ENCODE data around the gene RADIL. TPM values are rescaled to one million over a fixed set of nuclear protein-coding genes. Genes with fewer than 3 reads are reported as not detected.

Gene RADIL
- total and polyA plus RNA-seq, 4 donors: 0.25 to 15.0 (median 7.5) TPM

DNA sequence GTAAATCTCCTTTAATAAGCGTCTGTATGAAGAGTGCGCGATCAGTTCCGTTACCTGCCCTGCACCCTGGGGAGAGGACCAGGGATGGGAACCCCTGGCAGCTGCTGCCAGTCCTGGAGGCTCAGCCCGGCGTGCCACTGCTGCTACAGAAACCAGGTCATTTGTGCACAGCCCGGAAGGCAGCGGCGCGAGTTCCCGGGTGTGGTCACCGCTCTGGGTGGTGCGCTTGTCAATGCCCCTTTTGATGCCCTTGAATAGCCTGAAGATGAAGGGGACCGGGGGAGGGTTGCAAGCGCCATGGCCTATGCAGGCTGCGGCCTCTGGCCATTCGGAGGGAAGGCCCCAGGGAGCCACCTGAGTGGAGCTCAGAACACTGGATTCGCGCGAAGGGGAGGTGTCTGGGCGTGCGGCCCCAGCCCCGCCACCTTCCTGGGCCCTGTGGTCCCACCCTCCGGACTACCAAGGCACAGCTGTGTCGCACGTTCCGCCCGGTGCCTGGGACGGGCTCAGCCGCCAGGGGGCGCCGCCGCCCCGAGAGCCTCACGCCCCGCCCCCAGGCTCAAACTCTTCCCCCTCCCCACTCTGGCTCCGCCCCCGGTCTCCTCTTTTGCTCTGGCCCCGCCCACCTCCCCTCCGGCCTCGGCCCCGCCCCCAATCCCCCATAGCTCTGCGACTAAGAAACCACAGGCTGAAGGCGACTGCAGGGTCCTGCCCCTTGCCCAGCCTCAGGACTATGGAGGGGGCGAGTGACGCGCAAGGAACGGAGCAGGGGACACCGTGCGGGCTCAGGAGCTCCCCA is 91.6 kb downstream of the RADIL start:
- H3K4me1 ChIP-seq (ENCODE audit: control insufficient read depth in 1 of 2, insufficient read depth in 2 of 2, low read length in 2 of 2): no peaks in the 10 kb centered on the region
- H3K27ac ChIP-seq (ENCODE audit: low read depth in 1 of 2, low read length in 2 of 2): no peak overlapping the region
- H3K36me3 ChIP-seq (ENCODE audit: control insufficient read depth in 1 of 2, insufficient read depth in 2 of 2, low read length in 1 of 2): peaks cover 0 to 12% of the 10 kb centered on the region in 2 donors
- no peaks in the 10 kb centered on the region for H3K27me3 ChIP-seq (ENCODE audit: control insufficient read depth in 1 of 2, insufficient read depth in 2 of 2, low read length in 1 of 2)
- ATAC-seq (ENCODE audit: low FRiP score): peak; percentile 88
- intact Hi-C loops (cut with DNase I): no loop called here
- H3K4me3 ChIP-seq (ENCODE audit: low read length in 2 of 2): no peak overlapping the region
- WGBS, 2 donors: 66 to 74% methylated on average over 41 to 50 of the region's 50 CpGs
- H3K9me3 ChIP-seq (ENCODE audit: control insufficient read depth, low read length): no peaks in the 10 kb centered on the region
- peak; percentile 78 to 91 for DNase-seq

DNA sequence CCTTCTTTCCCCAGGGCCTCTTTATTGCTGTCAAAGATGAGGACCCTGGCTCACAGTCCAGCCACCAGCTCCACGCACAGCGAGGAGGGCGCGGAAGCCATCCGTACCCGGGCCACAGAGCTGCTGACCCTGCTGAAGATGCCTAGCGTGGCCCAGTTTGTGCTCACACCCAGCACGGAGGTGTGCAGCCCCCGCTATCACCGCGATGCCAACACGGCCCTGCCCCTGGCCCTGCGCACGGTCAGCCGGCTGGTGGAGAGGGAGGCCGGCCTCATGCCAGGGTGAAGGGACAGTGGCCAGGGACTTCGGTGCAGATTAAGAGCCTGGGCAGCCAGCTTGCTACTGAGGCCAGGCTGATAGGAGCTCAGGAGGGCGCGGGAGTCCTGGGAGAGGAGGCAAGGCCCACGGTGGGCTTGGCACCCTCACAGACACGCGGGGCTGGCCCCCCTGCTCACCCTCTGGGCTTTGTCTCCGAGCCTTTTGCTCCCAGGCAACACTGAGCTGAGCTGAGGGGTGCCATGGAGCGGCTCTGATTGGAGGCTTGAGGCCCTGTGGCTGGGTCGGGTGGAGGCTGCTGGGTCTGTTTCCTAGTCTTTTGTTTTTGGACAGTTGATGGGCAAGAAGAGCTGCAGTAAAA is 92.3 kb downstream of the RADIL start:
- no peak overlapping the region for H3K4me3 ChIP-seq (ENCODE audit: low read length in 2 of 2)
- WGBS, 2 donors: 92 to 93% methylated on average over 25 of the region's 25 CpGs
- H3K4me1 ChIP-seq (ENCODE audit: control insufficient read depth in 1 of 2, insufficient read depth in 2 of 2, low read length in 2 of 2): no peaks in the 10 kb centered on the region
- H3K36me3 ChIP-seq (ENCODE audit: control insufficient read depth in 1 of 2, insufficient read depth in 2 of 2, low read length in 1 of 2): peaks cover 0 to 14% of the 10 kb centered on the region in 2 donors
- intact Hi-C loops (cut with DNase I): no loop called here
- ATAC-seq (ENCODE audit: low FRiP score): no peak
- no peak for DNase-seq
- H3K27ac ChIP-seq (ENCODE audit: low read depth in 1 of 2, low read length in 2 of 2): no peak overlapping the region
- no peaks in the 10 kb centered on the region for H3K27me3 ChIP-seq (ENCODE audit: control insufficient read depth in 1 of 2, insufficient read depth in 2 of 2, low read length in 1 of 2)
- H3K9me3 ChIP-seq (ENCODE audit: control insufficient read depth, low read length): no peaks in the 10 kb centered on the region

DNA sequence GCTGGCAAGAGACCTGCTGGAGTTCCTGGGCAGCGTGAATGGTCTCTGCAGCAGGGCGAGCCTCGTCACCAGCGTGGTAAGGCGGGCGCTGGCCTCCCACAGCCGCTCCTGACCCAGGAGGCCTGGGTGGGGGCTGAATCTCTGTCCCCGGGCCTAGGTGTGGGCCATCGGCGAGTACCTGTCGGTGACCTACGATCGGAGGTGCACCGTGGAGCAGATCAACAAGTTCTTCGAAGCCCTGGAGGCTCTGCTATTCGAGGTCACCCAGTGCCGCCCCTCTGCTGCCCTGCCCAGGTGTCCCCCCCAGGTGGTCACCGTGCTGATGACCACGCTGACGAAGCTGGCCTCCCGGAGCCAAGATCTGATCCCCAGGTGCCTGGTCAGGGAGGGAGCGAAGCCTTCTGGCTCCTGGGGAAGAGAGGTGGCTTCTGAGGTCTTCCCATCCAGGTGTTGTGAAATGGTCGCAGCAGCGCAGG is 93.0 kb downstream of the RADIL start:
- 93 to 95% methylated on average over 19 to 24 of the region's 24 CpGs for WGBS, 2 donors
- Histone ChIP-seq H3K36me3 (ENCODE audit: control insufficient read depth in 1 of 2, insufficient read depth in 2 of 2, low read length in 1 of 2) (peaks cover 0 to 14% of the 10 kb centered on the region in 2 donors), H3K27ac (ENCODE audit: low read depth in 1 of 2, low read length in 2 of 2) (no peak overlapping the region), H3K9me3 (ENCODE audit: control insufficient read depth, low read length) (no peaks in the 10 kb centered on the region), H3K4me3 (ENCODE audit: low read length in 2 of 2) (no peak overlapping the region), H3K27me3 (ENCODE audit: control insufficient read depth in 1 of 2, insufficient read depth in 2 of 2, low read length in 1 of 2) (no peaks in the 10 kb centered on the region), H3K4me1 (ENCODE audit: control insufficient read depth in 1 of 2, insufficient read depth in 2 of 2, low read length in 2 of 2) (no peaks in the 10 kb centered on the region)
- intact Hi-C loops (cut with DNase I): no loop called here
- DNase-seq (no peak), ATAC-seq (ENCODE audit: low FRiP score) (no peak)

DNA sequence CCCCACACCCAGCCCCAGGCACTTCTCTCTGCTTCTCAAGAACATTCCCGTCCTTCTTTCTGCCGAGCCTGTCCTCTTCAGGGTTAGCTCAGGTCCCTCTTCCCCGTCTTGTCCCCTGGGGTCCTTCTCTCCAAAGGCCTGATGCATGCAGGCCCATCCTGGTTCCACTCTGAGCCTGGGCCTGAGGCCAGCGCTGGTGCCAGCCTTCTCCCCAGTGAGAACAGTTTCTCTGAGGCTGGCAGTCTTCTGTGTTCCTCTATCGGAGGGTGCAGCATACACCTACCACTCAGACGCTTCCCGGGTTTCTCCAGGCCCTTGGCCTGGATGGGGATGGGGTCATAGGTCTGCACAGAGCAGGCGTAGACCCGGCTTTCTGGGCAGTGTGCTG is 93.4 kb downstream of the RADIL start:
- H3K4me3 ChIP-seq (ENCODE audit: low read length in 2 of 2): no peak overlapping the region
- no peak overlapping the region for H3K27ac ChIP-seq (ENCODE audit: low read depth in 1 of 2, low read length in 2 of 2)
- intact Hi-C loops (cut with DNase I): no loop called here
- H3K9me3 ChIP-seq (ENCODE audit: control insufficient read depth, low read length): no peaks in the 10 kb centered on the region
- no peak for ATAC-seq (ENCODE audit: low FRiP score)
- DNase-seq: no peak
- 73 to 85% methylated on average over 9 of the region's 9 CpGs for WGBS, 2 donors
- no peaks in the 10 kb centered on the region for H3K4me1 ChIP-seq (ENCODE audit: control insufficient read depth in 1 of 2, insufficient read depth in 2 of 2, low read length in 2 of 2)
- H3K27me3 ChIP-seq (ENCODE audit: control insufficient read depth in 1 of 2, insufficient read depth in 2 of 2, low read length in 1 of 2): no peaks in the 10 kb centered on the region
- peaks cover 0 to 14% of the 10 kb centered on the region in 2 donors for H3K36me3 ChIP-seq (ENCODE audit: control insufficient read depth in 1 of 2, insufficient read depth in 2 of 2, low read length in 1 of 2)

DNA sequence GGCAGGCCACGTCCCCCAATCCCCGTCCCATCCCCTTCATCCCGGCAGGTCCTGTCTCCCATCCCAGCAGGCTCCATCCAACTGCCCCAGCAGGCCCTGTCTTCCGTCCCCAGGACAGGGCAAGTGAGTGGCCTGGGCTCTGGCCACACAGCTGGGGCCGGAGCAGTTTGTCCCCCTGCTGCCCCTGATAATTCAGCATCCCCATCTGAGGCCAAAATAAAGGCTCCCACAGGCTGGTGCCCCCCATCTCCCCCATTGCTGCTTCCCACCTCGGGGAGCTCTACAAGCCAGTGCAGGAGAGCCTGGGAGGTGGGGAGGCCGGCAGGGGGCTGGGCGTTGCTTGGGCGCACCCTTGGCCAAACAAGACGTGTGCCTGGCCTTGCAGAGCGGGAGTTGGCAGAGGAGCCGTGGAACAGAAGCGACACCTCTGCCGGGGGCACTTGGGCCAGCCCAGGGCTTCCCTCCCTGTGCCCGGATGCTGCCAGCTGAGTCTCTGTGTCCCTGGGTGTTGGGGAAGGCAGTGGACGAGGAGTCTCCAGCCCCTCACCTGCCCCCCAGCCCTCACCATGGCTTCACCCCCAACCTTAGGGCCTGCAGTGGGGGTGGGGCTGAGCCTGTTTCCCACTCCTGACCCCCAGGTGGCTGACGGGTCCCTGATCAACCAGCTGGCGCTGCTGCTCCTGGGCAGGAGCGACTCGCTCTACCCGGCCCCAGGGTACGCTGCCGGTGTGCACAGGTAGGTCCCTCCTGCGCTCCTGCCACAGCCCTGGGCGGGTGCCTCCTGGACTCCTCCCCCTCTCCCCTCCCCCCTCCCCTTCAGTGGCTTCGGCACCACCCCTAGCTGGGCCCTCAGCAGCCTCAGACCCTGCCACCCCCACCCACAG is 94.1 kb downstream of the RADIL start:
- DNase-seq (no peak), ATAC-seq (ENCODE audit: low FRiP score) (no peak)
- peaks cover 0 to 14% of the 10 kb centered on the region in 2 donors for H3K36me3 ChIP-seq (ENCODE audit: control insufficient read depth in 1 of 2, insufficient read depth in 2 of 2, low read length in 1 of 2)
- WGBS, 2 donors: 86 to 88% methylated on average over 22 to 26 of the region's 26 CpGs
- H3K27ac ChIP-seq (ENCODE audit: low read depth in 1 of 2, low read length in 2 of 2): no peak overlapping the region
- intact Hi-C loops (cut with DNase I): no loop called here
- H3K27me3 ChIP-seq (ENCODE audit: control insufficient read depth in 1 of 2, insufficient read depth in 2 of 2, low read length in 1 of 2): no peaks in the 10 kb centered on the region
- no peaks in the 10 kb centered on the region for H3K4me1 ChIP-seq (ENCODE audit: control insufficient read depth in 1 of 2, insufficient read depth in 2 of 2, low read length in 2 of 2)
- H3K9me3 ChIP-seq (ENCODE audit: control insufficient read depth, low read length): no peaks in the 10 kb centered on the region
- H3K4me3 ChIP-seq (ENCODE audit: low read length in 2 of 2): no peak overlapping the region

DNA sequence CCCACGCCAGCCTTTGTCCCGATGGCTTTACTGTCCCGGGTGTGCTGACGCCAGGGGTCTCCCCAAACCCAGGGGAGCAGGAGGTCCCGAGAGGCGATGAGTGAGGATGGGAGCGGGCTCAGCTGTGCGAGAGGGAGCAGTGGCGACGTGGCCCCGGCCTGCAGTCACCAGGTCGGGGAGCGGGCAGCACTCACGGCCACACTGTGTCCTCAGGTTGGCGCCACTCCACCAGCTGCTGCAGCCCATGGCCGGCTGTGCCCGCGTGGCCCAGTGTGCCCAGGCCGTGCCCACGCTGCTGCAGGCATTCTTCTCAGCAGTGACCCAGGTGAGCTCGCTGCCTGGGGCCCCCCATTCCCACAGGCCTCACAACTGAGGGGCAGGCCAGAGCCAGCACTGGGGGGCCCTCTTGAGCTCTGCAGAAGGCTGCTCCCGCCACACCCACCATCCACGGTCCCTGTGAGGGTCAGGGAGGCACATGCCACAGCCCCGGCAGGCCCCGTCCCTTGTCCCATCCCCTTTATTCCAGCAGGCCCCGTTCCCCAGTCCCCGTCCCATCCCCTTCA is 94.8 kb downstream of the RADIL start:
- H3K9me3 ChIP-seq (ENCODE audit: control insufficient read depth, low read length): no peaks in the 10 kb centered on the region
- 89 to 91% methylated on average over 25 to 27 of the region's 27 CpGs for WGBS, 2 donors
- intact Hi-C loops (cut with DNase I): no loop called here
- no peak overlapping the region for H3K4me3 ChIP-seq (ENCODE audit: low read length in 2 of 2)
- H3K27ac ChIP-seq (ENCODE audit: low read depth in 1 of 2, low read length in 2 of 2): no peak overlapping the region
- H3K27me3 ChIP-seq (ENCODE audit: control insufficient read depth in 1 of 2, insufficient read depth in 2 of 2, low read length in 1 of 2): no peaks in the 10 kb centered on the region
- no peaks in the 10 kb centered on the region for H3K4me1 ChIP-seq (ENCODE audit: control insufficient read depth in 1 of 2, insufficient read depth in 2 of 2, low read length in 2 of 2)
- peaks cover 0 to 14% of the 10 kb centered on the region in 2 donors for H3K36me3 ChIP-seq (ENCODE audit: control insufficient read depth in 1 of 2, insufficient read depth in 2 of 2, low read length in 1 of 2)
- no peak for DNase-seq
- ATAC-seq (ENCODE audit: low FRiP score): no peak

DNA sequence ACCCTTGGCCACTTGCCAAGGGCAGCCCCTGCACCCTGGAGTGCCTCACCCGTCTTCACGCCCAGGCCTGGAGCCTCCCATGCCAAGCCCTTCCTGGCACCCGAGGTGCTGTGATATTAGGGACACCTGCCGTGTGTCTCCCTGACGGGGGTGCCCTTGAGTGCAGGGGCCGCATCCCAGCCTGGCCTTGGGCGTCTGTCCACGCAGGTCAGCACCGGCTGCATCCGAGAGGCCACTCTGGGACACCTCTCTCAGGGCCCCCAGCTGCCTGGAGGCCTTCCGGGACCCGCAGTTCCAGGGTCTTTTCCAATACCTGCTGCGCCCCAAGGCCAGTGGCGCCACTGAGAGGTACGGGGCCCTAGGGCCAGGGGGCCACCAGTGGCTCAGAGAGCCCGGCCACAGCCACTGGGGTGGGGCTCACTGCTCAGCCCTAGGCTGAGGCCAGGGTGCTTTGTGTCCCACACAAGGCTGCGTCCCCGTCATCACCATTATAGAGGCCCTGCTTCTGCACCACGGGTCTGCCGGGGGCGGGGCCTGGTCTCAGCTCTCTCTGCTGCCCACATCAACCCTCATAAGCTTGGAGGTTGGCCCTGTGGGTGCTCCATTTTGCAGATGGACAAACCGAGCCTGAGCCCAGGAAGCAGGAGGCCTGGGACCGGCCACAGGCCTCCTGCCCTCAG is 95.4 kb downstream of the RADIL start:
- H3K4me1 ChIP-seq (ENCODE audit: control insufficient read depth in 1 of 2, insufficient read depth in 2 of 2, low read length in 2 of 2): no peaks in the 10 kb centered on the region
- H3K9me3 ChIP-seq (ENCODE audit: control insufficient read depth, low read length): no peaks in the 10 kb centered on the region
- H3K27ac ChIP-seq (ENCODE audit: low read depth in 1 of 2, low read length in 2 of 2): no peak overlapping the region
- DNase-seq: no peak
- no peak overlapping the region for H3K4me3 ChIP-seq (ENCODE audit: low read length in 2 of 2)
- intact Hi-C loops (cut with DNase I): no loop called here
- 84 to 87% methylated on average over 23 of the region's 23 CpGs for WGBS, 2 donors
- no peaks in the 10 kb centered on the region for H3K27me3 ChIP-seq (ENCODE audit: control insufficient read depth in 1 of 2, insufficient read depth in 2 of 2, low read length in 1 of 2)
- peaks cover 0 to 14% of the 10 kb centered on the region in 2 donors for H3K36me3 ChIP-seq (ENCODE audit: control insufficient read depth in 1 of 2, insufficient read depth in 2 of 2, low read length in 1 of 2)
- ATAC-seq (ENCODE audit: low FRiP score): no peak

DNA sequence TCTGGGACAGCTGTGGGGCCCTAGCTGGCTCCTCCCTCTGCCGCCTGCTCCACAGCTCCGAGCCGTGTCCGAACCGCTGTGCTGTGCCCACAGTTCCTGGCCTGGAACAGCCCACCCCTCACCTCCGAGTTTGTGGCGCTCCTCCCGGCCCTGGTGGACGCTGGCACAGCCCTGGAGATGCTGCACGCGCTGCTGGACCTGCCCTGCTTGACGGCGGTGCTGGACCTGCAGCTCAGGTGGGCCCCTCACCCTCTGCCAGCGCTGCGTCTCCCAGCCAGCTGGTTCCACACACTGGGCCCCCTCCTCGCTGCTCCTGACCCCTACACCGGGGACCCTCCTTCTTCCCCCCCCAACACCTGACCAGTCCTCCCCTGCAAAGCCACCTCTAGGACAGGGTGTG is 96.0 kb downstream of the RADIL start:
- no peaks in the 10 kb centered on the region for H3K4me1 ChIP-seq (ENCODE audit: control insufficient read depth in 1 of 2, insufficient read depth in 2 of 2, low read length in 2 of 2)
- H3K27ac ChIP-seq (ENCODE audit: low read depth in 1 of 2, low read length in 2 of 2): no peak overlapping the region
- 87 to 90% methylated on average over 16 to 17 of the region's 17 CpGs for WGBS, 2 donors
- ATAC-seq (ENCODE audit: low FRiP score) (no peak), DNase-seq (no peak)
- no peaks in the 10 kb centered on the region for H3K27me3 ChIP-seq (ENCODE audit: control insufficient read depth in 1 of 2, insufficient read depth in 2 of 2, low read length in 1 of 2)
- H3K4me3 ChIP-seq (ENCODE audit: low read length in 2 of 2): no peak overlapping the region
- intact Hi-C loops (cut with DNase I): no loop called here
- H3K36me3 ChIP-seq (ENCODE audit: control insufficient read depth in 1 of 2, insufficient read depth in 2 of 2, low read length in 1 of 2): peaks cover 0 to 14% of the 10 kb centered on the region in 2 donors
- no peaks in the 10 kb centered on the region for H3K9me3 ChIP-seq (ENCODE audit: control insufficient read depth, low read length)

Measured in aorta (tissue), 5 donors.